ENCODE results near the gene SLC6A5. TPM values are rescaled to one million over a fixed set of nuclear protein-coding genes. Genes with fewer than 3 reads are reported as not detected.

Gene SLC6A5
- total and polyA plus RNA-seq, 9 of the 15 experiments (the other 6 are each of a cell fraction or from before 2014, with no cell fraction given) = 0.08 TPM; not detected in 8

- POLR2A ChIA-PET = interaction anchor here (0.7 kb wide), 1 partner anchor 437 kb away, joined by 4 read pairs; no protein-coding TSS in a partner anchor
Measured at GRCh38 chr11:20601221-20601914, 2.0 kb downstream of the SLC6A5 start.

DNA sequence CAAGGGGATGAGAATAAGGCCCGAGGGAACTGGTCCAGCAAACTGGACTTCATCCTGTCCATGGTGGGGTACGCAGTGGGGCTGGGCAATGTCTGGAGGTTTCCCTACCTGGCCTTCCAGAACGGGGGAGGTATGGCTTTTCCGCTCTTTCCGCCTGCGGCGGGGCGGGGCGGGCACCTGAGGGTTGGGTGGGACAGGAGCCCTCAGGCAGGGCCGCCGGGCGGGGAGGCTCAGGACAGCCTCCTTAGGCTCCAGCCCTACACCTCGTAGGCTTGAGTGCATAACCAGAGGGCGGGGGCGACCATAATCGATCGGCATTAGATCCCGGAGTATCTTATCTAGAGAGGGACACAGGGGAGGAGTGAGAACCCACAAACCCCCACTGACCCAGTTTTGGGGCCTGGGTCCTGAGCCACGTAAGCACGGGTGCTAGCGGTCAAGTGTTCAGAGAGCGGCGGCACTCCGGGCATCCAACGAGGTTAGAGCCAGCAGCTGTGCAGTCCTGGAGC lies 4.9 kb downstream of the SLC6A5 start:
- Histone ChIP-seq H3K9me1 (ENCODE audit: control insufficient read depth, insufficient read depth, low read length) (peaks cover 3% of the 10 kb centered on the region), H3K4me1 (replicated peaks in 1 of 2; ENCODE audit: control insufficient read depth in 2 of 2, insufficient read depth in 2 of 2, low read length in 2 of 2) (peaks cover 0 to 12% of the 10 kb centered on the region in 2 experiments; a peak in 2 of 5 replicates), H3K4me2 (ENCODE audit: insufficient read depth, low read length) (no peak overlapping the region), H3K9ac (ENCODE audit: insufficient read depth in 1 of 2, low read depth in 2 of 2, low read length in 2 of 2) (no peak overlapping the region), H3K27me3 (ENCODE audit: control insufficient read depth in 2 of 2, insufficient read depth in 2 of 2, low read length in 2 of 2) (peaks cover 41 to 67% of the 10 kb centered on the region in 2 experiments), H3K36me3 (ENCODE audit: control insufficient read depth, insufficient read depth, low read length) (no peaks in the 10 kb centered on the region), H3K4me3 (no peak overlapping the region), H3K27ac (ENCODE audit: extremely low read depth, low read depth, low read length) (no peak overlapping the region), H3K9me3 (replicated peaks; ENCODE audit: control insufficient read depth, insufficient read depth, low read depth, low read length) (no peaks in the 10 kb centered on the region), H3K79me2 (ENCODE audit: control insufficient read depth, insufficient read depth, low read length) (no peaks in the 10 kb centered on the region), H4K20me1 (replicated peaks; ENCODE audit: control insufficient read depth, insufficient read depth, low read length) (no peaks in the 10 kb centered on the region; the same call in 1 of the 2 replicates), H2AFZ (ENCODE audit: low read depth, low read length) (no peak overlapping the region)
- no TSS peak for BruUV-seq (replicated peaks)
- FAIRE-seq (no peak), ATAC-seq (no peak), DNase-seq (ENCODE audit: extremely low read depth in 1 of 4, low spot score in 3 of 4) (no peak)
- intact Hi-C loops (cut with micrococcal nuclease) (no loop called here), in situ Hi-C loops (cut with MboI) (loop anchor here (10.0 to 25.0 kb wide), 2 partner anchors 220 to 667 kb away; partner anchors contain the start of gene PRMT3)
- ChIA-PET POLR2A (no interaction called here), CTCF (ENCODE audit: low intra/inter-chr PET ratio) (interaction anchor here (0.5 kb wide), 1 partner anchor 407 kb away, joined by 3 read pairs; no protein-coding TSS in a partner anchor)
- WGBS (ENCODE audit: insufficient coverage, low coverage, missing lambda C conversion rate) = 5% methylated on average over 16 of the region's 25 CpGs
- TF ChIP-seq MTA2 (IDR thresholded peaks at IDR 0.05; ENCODE audit: low read depth) (no peak), THAP7 (CRISPR knock-in tag; IDR thresholded peaks at IDR 0.05) (no peak), TSC22D4 (tag; IDR thresholded peaks at IDR 0.05) (no peak), PPARD (CRISPR knock-in tag; IDR thresholded peaks at IDR 0.05) (no peak), PATZ1 (CRISPR knock-in tag; IDR thresholded peaks at IDR 0.05; ENCODE audit: borderline replicate concordance) (no peak), THRAP3 (IDR thresholded peaks at IDR 0.05; ENCODE audit: borderline replicate concordance) (no peak), POLR2G (IDR thresholded peaks at IDR 0.05; ENCODE audit: low read depth, low read length) (no peak), GTF2F1 (IDR thresholded peaks at IDR 0.05; ENCODE audit: low read depth, low read length) (no peak)

More at GRCh38 chr11:20601221-20601914, 2.0 kb downstream of the SLC6A5 start:
- intact Hi-C loops (cut with micrococcal nuclease) (no loop called here), in situ Hi-C loops (cut with MboI) (loop anchor here (10.0 to 25.0 kb wide), 2 partner anchors 217 to 664 kb away; partner anchors contain the start of gene PRMT3)
- H3K36me3 ChIP-seq (ENCODE audit: control insufficient read depth, insufficient read depth, low read length) = no peaks in the 10 kb centered on the region
- H3K4me2 ChIP-seq (ENCODE audit: insufficient read depth, low read length) = no peak overlapping the region
- no peaks in the 10 kb centered on the region for H3K9me1 ChIP-seq (ENCODE audit: control insufficient read depth, insufficient read depth, low read length)
- no peak overlapping the region for H3K4me3 ChIP-seq
- 7% methylated on average over 42 of the region's 63 CpGs for WGBS (ENCODE audit: insufficient coverage, low coverage, missing lambda C conversion rate)
- no peak overlapping the region for H3K9ac ChIP-seq (ENCODE audit: insufficient read depth in 1 of 2, low read depth in 2 of 2, low read length in 2 of 2)
- H3K27ac ChIP-seq (ENCODE audit: extremely low read depth, low read depth, low read length) = no peak overlapping the region
- no peaks in the 10 kb centered on the region for H3K79me2 ChIP-seq (ENCODE audit: control insufficient read depth, insufficient read depth, low read length)
- no peak for TF ChIP-seq ZNF707 (CRISPR knock-in tag; conservative IDR thresholded peaks at IDR 0.05)
- no peak for TF ChIP-seq ZNF780A (CRISPR knock-in tag; IDR thresholded peaks at IDR 0.05)
- no peak for TF ChIP-seq ARID2 (IDR thresholded peaks at IDR 0.05)
- TF ChIP-seq XRCC4 (IDR thresholded peaks at IDR 0.05; ENCODE audit: extremely low read depth, insufficient read depth, insufficient read length) = no peak
- no peak for TF ChIP-seq HDAC3 (IDR thresholded peaks at IDR 0.05; ENCODE audit: borderline replicate concordance, partially characterized antibody)
- TF ChIP-seq NFXL1 (CRISPR knock-in tag; IDR thresholded peaks at IDR 0.05) = no peak
- TF ChIP-seq ZBTB7A (IDR thresholded peaks at IDR 0.05; ENCODE audit: borderline replicate concordance, control insufficient read depth, low read depth, low read length) = no peak
- TF ChIP-seq FOXJ2 (tag; IDR thresholded peaks at IDR 0.05) = no peak
- FAIRE-seq (no peak), ATAC-seq (no peak), DNase-seq (ENCODE audit: extremely low read depth in 1 of 4, low spot score in 3 of 4) (no peak)
- no peak overlapping the region for H2AFZ ChIP-seq (ENCODE audit: low read depth, low read length)
- peaks cover 59 to 89% of the 10 kb centered on the region in 2 experiments for H3K27me3 ChIP-seq (ENCODE audit: control insufficient read depth in 2 of 2, insufficient read depth in 2 of 2, low read length in 2 of 2)
- peaks cover 0 to 30% of the 10 kb centered on the region in 2 experiments; a peak in 3 of 5 replicates for H3K4me1 ChIP-seq (replicated peaks in 1 of 2; ENCODE audit: control insufficient read depth in 2 of 2, insufficient read depth in 2 of 2, low read length in 2 of 2)
- CTCF ChIA-PET (ENCODE audit: low intra/inter-chr PET ratio) = no interaction called here
- no peaks in the 10 kb centered on the region for H3K9me3 ChIP-seq (replicated peaks; ENCODE audit: control insufficient read depth, insufficient read depth, low read depth, low read length)
- no TSS peak for BruUV-seq (replicated peaks)
- H4K20me1 ChIP-seq (replicated peaks; ENCODE audit: control insufficient read depth, insufficient read depth, low read length) = no peaks in the 10 kb centered on the region; the same call in 1 of the 2 replicates

Data from K562 (cell line).